NCI-H1694 treated with DMSO at 0.1 percent for 48 hours (cell line): Measurements from ENCODE around the gene NTSR2.

Experiments
- DNase-seq: peaks from one replicate; lab custom pipeline; 2025; lab: John Stamatoyannopoulos, UW

NTSR2 gene

GRCh38 chr2:11628675-11629074, 41.3 kb downstream of the NTSR2 start:
- no peak for DNase-seq

DNA sequence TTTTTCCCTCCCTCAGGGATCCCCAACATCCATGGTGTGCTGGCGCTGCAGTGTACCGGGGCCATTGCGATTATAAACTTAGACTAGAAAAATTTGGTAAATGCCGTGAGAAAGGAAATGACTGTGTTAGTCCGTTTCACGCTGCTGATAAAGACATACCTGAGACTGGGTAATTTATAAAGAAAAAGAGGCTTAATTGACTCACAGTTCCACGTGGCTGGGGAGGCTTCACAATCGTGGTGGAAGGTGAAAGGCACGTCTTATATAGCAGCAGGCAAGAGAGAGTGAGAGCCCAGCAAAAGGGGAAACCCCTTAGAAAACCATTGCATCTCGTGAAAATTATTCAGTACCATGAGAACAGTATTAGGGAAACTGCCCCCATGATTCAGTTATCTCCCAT, 44.3 kb downstream of the NTSR2 start:
- DNase-seq, result no peak

GRCh38 chr2:11624893-11625292, 45.1 kb downstream of the NTSR2 start:
- no peak for DNase-seq

- DNase-seq, result no peak
Measured at GRCh38 chr2:11622611-11623010, 47.4 kb downstream of the NTSR2 start.

- no peak for DNase-seq
Measured at GRCh38 chr2:11621410-11621809, 48.6 kb downstream of the NTSR2 start.

- DNase-seq, result no peak
Measured at GRCh38 chr2:11618708-11619062, 51.3 kb downstream of the NTSR2 start.

DNA sequence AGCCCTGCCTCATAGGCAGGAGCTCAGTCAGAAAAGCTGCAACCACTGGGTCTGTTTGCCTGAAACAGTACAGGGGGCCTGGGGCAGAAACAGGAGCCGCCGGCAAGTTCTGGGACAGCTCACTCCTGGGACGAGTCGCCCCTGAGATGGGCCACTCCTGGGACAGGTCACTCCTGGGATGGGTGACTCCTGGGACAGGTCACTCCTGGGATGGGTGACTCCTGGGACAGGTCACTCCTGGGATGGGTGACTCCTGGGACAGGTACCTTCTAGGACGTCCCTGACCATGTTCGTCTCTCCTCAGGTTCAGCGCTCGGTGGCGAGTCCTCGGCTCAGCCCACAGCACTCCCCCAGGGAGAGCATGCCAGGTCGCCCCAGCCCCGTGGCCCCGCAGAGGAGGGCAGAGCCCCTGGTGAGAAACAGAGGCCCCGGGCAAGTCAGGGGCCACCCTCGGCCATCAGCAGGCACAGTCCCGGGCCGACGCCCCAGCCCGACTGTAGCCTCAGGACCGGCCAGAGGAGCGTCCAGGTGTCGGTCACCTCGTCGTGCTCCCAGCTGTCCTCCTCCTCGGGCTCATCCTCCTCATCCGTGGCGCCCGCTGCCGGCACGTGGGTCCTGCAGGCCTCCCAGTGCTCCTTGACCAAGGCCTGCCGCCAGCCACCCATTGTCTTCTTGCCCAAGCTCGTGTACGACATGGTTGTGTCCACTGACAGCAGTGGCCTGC, 51.8 kb downstream of the NTSR2 start:
- no peak for DNase-seq

DNA sequence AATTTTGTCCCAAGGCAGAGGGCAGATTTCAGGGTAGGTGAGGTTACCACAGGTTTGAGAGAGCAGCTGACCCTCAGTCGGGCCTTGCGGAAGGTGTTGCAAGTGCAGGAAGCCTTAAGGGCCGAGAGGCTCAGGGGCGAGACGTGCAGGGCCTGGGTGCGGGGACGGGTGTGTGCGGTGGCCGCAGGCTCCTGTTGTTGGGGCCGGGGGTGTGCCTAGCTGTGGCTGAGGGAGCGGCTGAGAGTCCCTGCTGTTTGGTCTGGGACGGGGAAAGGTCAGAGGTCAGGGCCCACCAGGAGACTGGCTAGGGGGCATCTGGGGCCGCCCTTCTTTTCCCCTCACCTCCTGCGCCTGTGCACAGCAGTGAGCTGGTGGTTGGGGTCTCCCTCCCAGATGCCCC, 52.5 kb downstream of the NTSR2 start:
- no peak for DNase-seq

DNA sequence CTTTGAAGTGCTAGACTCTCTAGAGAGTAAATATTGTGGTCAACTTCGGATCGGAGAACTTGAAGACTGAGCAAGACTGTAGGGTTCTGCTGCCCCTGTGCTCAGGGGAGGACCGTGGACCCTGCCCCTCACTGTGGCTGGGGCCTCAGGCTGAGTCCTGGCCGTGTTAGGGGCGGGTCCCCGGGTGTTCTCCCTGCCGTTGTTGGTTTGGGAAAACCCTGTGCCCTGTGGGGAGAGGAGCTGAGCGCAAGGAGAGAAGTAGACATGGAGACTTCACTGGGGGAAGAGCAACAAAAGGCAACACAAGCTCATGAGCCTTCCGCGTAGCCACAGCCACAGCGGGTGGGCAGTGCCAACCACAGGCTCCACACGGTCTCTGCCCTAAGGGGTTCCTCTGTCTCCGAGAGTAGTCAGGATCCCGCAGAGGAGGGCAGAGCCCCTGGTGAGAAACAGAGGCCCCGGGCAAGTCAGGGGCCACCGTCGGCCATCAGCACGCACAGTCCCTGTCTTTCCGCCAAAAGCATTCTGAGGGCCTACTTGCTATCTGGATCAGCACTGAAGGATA, 53.1 kb downstream of the NTSR2 start:
- DNase-seq, result no peak

DNA sequence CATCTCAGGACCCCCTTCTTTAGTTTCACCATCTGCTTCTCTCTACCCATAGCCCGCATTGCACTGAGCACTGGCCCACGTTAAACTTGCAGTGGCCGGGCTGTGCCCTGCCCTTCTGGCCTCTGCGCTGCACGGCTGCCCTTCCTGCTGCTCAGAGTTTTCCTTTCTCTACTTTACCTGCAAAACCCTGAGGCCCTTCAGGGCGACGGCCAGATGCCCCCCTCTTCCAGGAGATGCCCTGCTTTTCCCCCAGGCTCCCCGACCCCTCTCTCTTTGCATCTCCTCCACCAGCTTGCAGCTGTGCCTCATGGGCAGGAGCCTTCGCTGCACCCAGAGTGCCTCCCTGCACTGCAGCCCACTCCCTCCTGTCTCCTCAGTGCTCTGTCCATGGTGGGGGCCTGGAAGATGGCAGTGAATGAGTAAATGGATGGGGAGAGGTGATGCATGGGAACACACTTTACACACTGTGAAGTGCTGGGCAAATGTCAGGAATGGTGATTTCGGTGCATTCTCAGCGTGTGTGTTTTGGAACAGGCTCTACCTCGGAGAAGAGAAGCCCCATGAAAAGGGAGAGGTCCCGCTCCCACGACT, 53.8 kb downstream of the NTSR2 start:
- no peak for DNase-seq

GRCh38 chr2:11615209-11615608, 54.8 kb downstream of the NTSR2 start:
- no peak for DNase-seq

DNA sequence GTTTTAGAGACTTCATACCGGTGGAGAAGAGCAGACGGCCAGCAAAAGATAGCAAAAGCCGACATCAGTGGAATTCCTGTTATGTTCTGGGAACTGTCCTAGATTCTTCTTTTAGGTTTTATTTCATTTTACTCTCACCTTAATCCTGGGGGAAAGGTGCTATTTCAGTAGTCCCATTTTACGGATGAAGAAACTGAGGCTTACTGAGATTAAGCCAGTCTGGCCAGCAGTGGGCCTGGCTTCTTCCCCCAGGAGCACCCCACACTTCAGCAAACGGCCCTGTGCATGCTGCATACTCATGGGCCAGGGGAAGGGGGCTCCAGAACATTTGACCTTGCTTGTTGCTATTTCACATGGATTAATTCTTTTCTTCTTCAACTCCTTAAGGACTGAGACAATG, 56.7 kb downstream of the NTSR2 start:
- DNase-seq, result no peak

DNA sequence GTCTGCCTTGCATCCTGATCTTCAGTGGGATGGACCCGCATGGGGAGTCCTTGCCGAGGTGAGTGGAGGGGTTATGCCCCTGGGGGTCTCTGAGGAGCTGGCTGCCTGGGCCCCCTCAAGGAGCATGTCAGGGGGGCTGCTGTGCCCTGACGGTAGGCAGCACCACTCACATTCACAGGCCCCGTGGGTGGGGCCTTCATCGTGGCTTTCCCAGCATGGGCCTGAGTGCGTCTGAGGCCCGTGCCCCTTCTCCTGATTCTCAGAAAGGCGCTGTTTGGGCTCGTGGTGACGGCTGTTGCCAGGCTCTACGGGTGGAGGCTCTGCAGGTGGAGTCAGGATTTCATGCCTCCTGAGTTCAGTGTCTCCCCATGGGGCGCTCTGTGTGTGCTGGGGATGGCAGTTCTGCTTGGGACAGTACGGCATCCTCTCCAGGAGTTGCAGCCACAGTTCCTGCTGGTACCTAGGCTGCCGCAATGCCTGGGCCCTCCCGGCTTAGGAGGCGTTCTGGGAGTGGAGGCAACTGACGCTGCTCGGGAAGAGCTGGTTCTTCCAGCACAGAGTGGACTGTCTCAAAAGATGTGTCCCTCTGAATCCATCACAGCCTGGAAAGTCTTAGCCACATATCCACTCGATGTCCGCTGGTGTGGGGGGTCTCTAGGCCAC, 57.3 kb downstream of the NTSR2 start:
- no peak for DNase-seq

- no peak for DNase-seq
Measured at GRCh38 chr2:11611251-11611650, 58.7 kb downstream of the NTSR2 start.

- DNase-seq, result no peak
Measured at GRCh38 chr2:11610624-11611242, 59.3 kb downstream of the NTSR2 start.
